ENCODE data around the gene DEPP1.

DEPP1 gene

DNA sequence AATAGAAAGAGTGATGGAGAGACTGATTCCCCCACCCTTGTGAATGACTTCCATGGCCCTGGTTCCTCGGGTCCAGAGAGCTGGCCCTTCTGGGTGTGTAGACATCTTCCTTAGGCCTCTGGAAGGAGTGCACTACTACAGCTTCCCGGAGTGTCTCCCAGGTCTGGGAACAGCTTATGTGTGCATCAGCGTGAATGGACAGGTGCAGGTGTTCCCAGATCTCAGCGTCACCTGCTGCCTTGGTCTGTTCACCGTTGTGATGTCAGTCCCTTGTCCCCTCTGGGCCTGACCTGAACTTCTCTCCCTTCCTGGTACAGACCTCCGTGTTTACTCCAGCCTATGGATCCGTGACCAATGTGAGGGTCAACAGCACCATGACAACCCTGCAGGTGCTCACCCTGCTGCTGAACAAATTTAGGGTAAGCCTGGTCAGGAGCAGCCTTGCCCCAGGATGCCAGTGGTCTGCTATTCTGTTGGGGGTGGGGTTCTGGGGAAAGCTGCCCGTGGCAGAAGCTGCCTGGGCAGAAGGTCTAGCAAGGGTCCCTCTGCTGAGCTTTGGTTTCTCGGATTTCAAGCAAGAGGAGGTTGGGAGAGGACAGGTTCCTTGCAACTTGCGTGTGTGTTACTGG lies 10.5 kb upstream of the DEPP1 start:
- TF ChIP-seq CTCF (IDR thresholded peaks at IDR 0.05; ENCODE audit: borderline replicate concordance, insufficient read depth, low read depth, low read length) = no peak
- H3K4me3 ChIP-seq (ENCODE audit: low read depth, low read length) = no peak overlapping the region

- TF ChIP-seq CTCF (IDR thresholded peaks at IDR 0.05; ENCODE audit: borderline replicate concordance, insufficient read depth, low read depth, low read length) = no peak
- H3K4me3 ChIP-seq (ENCODE audit: low read depth, low read length) = no peak overlapping the region
Measured at GRCh38 chr10:44986670-44987069, 8.1 kb upstream of the DEPP1 start.

GRCh38 chr10:44986179-44986578 lies 7.6 kb upstream of the DEPP1 start:
- TF ChIP-seq CTCF (IDR thresholded peaks at IDR 0.05; ENCODE audit: borderline replicate concordance, insufficient read depth, low read depth, low read length) = no peak
- H3K4me3 ChIP-seq (ENCODE audit: low read depth, low read length) = no peak overlapping the region

DNA sequence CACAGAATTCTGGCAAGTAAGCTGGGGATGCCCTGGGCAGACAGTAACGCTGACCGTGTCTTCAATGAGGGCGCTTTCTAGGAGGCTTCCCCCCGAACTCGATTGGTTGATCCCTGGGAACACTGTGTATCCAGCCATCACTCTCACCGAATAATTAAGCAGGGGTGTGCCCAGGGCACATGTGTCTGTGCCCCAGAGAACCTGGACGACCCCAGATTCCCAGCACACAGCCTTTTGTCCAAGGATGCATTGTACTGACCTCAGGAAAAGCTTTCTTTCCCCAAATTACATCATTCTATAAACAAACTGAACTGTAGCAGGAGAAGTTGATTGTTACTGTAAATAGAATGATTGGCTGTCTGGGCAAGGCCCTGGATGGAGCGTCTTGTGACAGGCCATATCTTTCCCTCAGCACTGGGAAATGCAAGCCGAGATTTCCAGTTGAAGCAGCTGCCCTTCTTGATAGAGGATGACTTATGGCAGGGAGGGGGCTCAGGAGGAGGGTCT lies 6.6 kb upstream of the DEPP1 start:
- no peak for TF ChIP-seq CTCF (IDR thresholded peaks at IDR 0.05; ENCODE audit: borderline replicate concordance, insufficient read depth, low read depth, low read length)
- no peak overlapping the region for H3K4me3 ChIP-seq (ENCODE audit: low read depth, low read length)

- TF ChIP-seq CTCF (IDR thresholded peaks at IDR 0.05; ENCODE audit: borderline replicate concordance, insufficient read depth, low read depth, low read length) = no peak
- no peak overlapping the region for H3K4me3 ChIP-seq (ENCODE audit: low read depth, low read length)
Measured at GRCh38 chr10:44984671-44985101, 6.1 kb upstream of the DEPP1 start.

- no peak for TF ChIP-seq CTCF (IDR thresholded peaks at IDR 0.05; ENCODE audit: borderline replicate concordance, insufficient read depth, low read depth, low read length)
- H3K4me3 ChIP-seq (ENCODE audit: low read depth, low read length) = no peak overlapping the region
Measured at GRCh38 chr10:44983895-44984278, 5.3 kb upstream of the DEPP1 start.
